Spleen (tissue), 7 donors: Measurements from ENCODE around the gene ERLEC1.

Experiments
- POLR2A ChIP-seq, 3 donors: fragments of 450-650 bp; IDR thresholded peaks; one replicate each; pipeline ENCODE4 v1.5.1; 2017; ENCODE audit warnings: antibody characterized with exemption in 3 of 3, mild to moderate bottlenecking in 1 of 3
- TF ChIP-seq, protein P1 (sequence below), 11 experiments: fragments of 200-600 bp in 7 of 11; fragments of 450-650 bp in 4 of 11; sonication (generic) in 4 of 11; IDR thresholded peaks in 8 of 11; conservative IDR thresholded peaks in 3 of 11; 1 replicate in 7 of 11; 2 replicates in 4 of 11; pipeline versions ENCODE4 v1.4.0 to v1.8.0; 2016 to 2021; ENCODE audit warnings: antibody characterized with exemption in 11 of 11, inconsistent platforms in 4 of 11, mild to moderate bottlenecking in 1 of 11
- donor health status: DM: no; HTN: no; CAD: no; lungs with moderate emphysema.
- donor health status: DM: no; HTN: no; CAD: no.
- donor health status: DM: no; HTN: no; CAD: no.

DNA sequence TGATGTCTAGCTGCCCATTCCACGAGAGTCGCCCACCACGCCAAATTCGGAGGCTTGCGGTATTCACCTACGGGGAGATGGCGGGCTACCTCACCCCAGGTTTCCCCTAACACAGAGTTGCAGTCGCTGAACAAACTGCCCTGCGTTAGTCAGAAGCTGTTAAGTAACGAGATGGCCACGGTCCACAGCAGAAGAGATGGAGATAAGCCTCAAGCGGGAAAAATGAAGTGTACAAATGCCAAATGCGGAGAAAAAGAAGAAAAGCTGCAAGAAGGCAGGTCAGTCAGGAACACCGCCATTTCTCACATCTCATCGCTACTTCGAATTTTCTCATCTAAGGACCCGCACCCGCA is 516 bp upstream of the ERLEC1 start:
- TF ChIP-seq, protein P1, sequence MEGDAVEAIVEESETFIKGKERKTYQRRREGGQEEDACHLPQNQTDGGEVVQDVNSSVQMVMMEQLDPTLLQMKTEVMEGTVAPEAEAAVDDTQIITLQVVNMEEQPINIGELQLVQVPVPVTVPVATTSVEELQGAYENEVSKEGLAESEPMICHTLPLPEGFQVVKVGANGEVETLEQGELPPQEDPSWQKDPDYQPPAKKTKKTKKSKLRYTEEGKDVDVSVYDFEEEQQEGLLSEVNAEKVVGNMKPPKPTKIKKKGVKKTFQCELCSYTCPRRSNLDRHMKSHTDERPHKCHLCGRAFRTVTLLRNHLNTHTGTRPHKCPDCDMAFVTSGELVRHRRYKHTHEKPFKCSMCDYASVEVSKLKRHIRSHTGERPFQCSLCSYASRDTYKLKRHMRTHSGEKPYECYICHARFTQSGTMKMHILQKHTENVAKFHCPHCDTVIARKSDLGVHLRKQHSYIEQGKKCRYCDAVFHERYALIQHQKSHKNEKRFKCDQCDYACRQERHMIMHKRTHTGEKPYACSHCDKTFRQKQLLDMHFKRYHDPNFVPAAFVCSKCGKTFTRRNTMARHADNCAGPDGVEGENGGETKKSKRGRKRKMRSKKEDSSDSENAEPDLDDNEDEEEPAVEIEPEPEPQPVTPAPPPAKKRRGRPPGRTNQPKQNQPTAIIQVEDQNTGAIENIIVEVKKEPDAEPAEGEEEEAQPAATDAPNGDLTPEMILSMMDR (IDR thresholded peaks at IDR 0.05 in 8 of 11, conservative IDR thresholded peaks at IDR 0.05 in 3 of 11): no peak
- TF ChIP-seq POLR2A (IDR thresholded peaks at IDR 0.05): no peak
